Cardiac muscle cell (in vitro differentiated cells and primary cell): ENCODE measurements around the gene HEYL. TPM values are rescaled to one million over a fixed set of nuclear protein-coding genes. Genes with fewer than 3 reads are reported as not detected.

Experiments used
- DNase-seq, 2 donors: peaks; one replicate each; pipeline versions ENCODE4 v3.0.0 to v3.0.0-alpha.2; 2010 to 2017; ENCODE audit warnings: low read depth in 1 of 2, low spot score in 1 of 2
- H3K27ac ChIP-seq: fragments of 200-600 bp; sonication (generic); 2 replicates; pipeline ENCODE4 v1.5.1; 2016
- H3K27me3 ChIP-seq: fragments of 200-600 bp; sonication (generic); 2 replicates; pipeline ENCODE4 v1.6.0; 2016; ENCODE audit warnings: control low read depth
- H3K36me3 ChIP-seq: fragments of 200-600 bp; sonication (generic); 2 replicates; pipeline ENCODE4 v1.5.1; 2016; ENCODE audit warnings: control low read depth
- H3K4me1 ChIP-seq: fragments of 200-600 bp; sonication (generic); 2 replicates; pipeline ENCODE4 v1.8.1; 2017; ENCODE audit warnings: low read depth, mild to moderate bottlenecking, mixed run types
- H3K4me3 ChIP-seq: fragments of 200-600 bp; sonication (generic); 2 replicates; pipeline ENCODE4 v1.5.1; 2016; ENCODE audit warnings: mild to moderate bottlenecking
- H3K9me3 ChIP-seq: fragments of 200-600 bp; sonication (generic); 2 replicates; pipeline ENCODE4 v1.5.1; 2017; ENCODE audit warnings: low read depth, mild to moderate bottlenecking, control low read depth
- CTCF ChIP-seq: IDR thresholded peaks from 2 replicates; pipeline ENCODE4 v1.5.1; 2012; ENCODE audit warnings: low read depth, mild to moderate bottlenecking, low read length
- polyA plus RNA-seq: library from polyadenylated mRNA; unstranded; fragments of >200 nt; fragmentation: Nextera tagmentation; extraction: Ambion mirVana; gene quantifications from 2 replicates; pipeline ENCODE4 v1.2.1, GENCODE V29; 2016
- total RNA-seq: library from RNA; depleted of rRNA; stranded (reverse); fragments of >200 nt; gene quantifications from 2 replicates; pipeline ENCODE4 v1.2.3, GENCODE V29; 2016

HEYL gene
- total RNA-seq (0.71 and 0.88 TPM in 2 replicates), polyA plus RNA-seq (1.0 TPM in 2 replicates)

GRCh38 chr1:39639305-39640130 lies at the start of gene HEYL:
Gene HEYL (minus strand): TSS chr1:39639643. CDS start chr1:39639625, 18 bp downstream.
- peaks cover 67% of the 10 kb centered on the region for H3K27me3 ChIP-seq
- peak; percentile 47 for TF ChIP-seq CTCF
- no peaks in the 10 kb centered on the region for H3K4me1 ChIP-seq

DNA sequence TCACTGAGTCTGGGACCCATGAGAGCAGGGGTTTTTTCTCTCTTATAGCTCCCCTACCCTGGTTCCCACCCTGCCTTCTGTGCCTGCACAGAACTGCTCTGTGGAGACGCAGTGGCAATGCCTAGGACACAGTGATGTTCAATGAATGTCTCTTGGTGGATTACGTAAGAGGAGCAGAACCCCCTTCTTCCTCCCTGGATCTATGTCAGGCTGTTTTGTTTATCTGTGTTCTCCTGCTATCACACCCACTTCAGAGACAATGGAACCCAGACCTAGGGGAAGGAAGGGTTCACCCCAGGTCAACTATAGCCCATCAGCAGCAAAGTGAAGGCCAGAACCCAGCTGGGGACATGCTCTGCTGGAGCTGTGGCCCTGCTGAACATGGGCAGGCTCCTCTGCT lies 49.8 kb upstream of the HEYL start:
- H3K36me3 ChIP-seq = no peaks in the 10 kb centered on the region
- DNase-seq = no peak
- peaks cover 95% of the 10 kb centered on the region for H3K27me3 ChIP-seq
- H3K4me1 ChIP-seq = no peaks in the 10 kb centered on the region
- no peak for TF ChIP-seq CTCF
- no peak overlapping the region for H3K27ac ChIP-seq
- H3K4me3 ChIP-seq = no peak overlapping the region
- H3K9me3 ChIP-seq = no peaks in the 10 kb centered on the region

More at GRCh38 chr1:39639305-39640130, at the start of gene HEYL:
- H3K36me3 ChIP-seq = no peaks in the 10 kb centered on the region
- H3K9me3 ChIP-seq = no peaks in the 10 kb centered on the region
- H3K4me3 ChIP-seq = peak within 1 kb of the TSS; percentile 28
- H3K27ac ChIP-seq = no peak within 1 kb of the TSS
- DNase-seq = peak; percentile 56 to 70

DNA sequence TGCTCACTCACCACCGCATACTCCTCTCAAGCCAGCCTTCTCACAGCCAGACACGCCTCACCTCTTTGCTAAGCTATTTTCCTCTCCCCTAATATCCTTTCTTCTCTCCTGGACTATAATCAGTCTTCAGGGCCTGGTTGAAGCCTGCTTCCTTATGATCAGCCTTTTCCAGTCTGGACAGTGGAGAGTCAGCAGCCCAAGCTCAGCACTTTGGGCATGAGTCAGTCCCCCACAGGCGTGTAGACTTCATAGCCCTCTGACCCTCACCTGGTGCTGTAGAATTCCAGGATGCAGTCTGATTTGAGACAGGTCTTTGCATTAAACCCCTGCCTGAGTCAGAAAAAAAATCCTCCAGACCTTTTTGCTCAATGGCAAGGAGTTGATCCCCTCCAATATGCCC lies 49.3 kb upstream of the HEYL start:
- H3K4me3 ChIP-seq = no peak overlapping the region
- no peak for TF ChIP-seq CTCF
- no peaks in the 10 kb centered on the region for H3K36me3 ChIP-seq
- no peaks in the 10 kb centered on the region for H3K9me3 ChIP-seq
- H3K4me1 ChIP-seq = no peaks in the 10 kb centered on the region
- H3K27ac ChIP-seq = no peak overlapping the region
- H3K27me3 ChIP-seq = peaks cover 95% of the 10 kb centered on the region
- DNase-seq = no peak

DNA sequence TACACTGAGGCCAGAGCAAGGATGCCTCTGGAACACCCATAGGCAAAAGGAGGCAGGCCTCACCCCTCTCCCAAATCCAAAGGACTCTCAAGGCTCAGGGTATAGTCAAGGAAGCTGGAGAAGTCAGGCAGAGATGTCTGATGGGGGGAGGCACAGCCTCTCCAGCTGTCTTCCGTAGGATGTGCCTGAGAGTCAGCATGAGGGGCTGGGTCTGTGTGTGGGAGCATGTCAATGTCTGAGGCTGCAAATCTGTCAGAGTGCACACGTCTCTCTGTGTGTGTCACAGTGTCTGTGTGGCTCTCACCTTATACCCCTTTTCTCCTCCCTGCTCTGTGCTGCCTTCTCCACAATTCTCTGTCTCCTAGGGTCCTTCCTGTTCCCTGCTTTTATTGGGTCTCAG lies 47.8 kb upstream of the HEYL start:
- Histone ChIP-seq H3K36me3 (no peaks in the 10 kb centered on the region), H3K27ac (no peak overlapping the region), H3K4me1 (no peaks in the 10 kb centered on the region), H3K4me3 (no peak overlapping the region), H3K9me3 (no peaks in the 10 kb centered on the region), H3K27me3 (peaks cover 95% of the 10 kb centered on the region)
- DNase-seq = no peak
- TF ChIP-seq CTCF = no peak

GRCh38 chr1:39685071-39685470 lies 45.6 kb upstream of the HEYL start:
- H3K9me3 ChIP-seq = no peaks in the 10 kb centered on the region
- H3K36me3 ChIP-seq = no peaks in the 10 kb centered on the region
- no peak overlapping the region for H3K27ac ChIP-seq
- H3K4me1 ChIP-seq = no peaks in the 10 kb centered on the region
- H3K4me3 ChIP-seq = no peak overlapping the region
- H3K27me3 ChIP-seq = peaks cover 96% of the 10 kb centered on the region
- no peak for DNase-seq
- TF ChIP-seq CTCF = no peak
